GM23338 (cell line): Measurements from ENCODE around the gene PAM. TPM values are rescaled to one million over a fixed set of nuclear protein-coding genes. Genes with fewer than 3 reads are reported as not detected.

Experiments
- ATAC-seq: fragments of 200-7000 bp; cut with Tn5 transposase; 3 replicates; pipeline ENCODE4 v1.9.1; 2020
- DNase-seq: peaks from one replicate; pipeline ENCODE4 v3.0.0-alpha.2; 2015; ENCODE audit warnings: low spot score
- H2AFZ ChIP-seq: fragments of 200-600 bp; sonication (generic); 2 replicates; pipeline ENCODE4 v1.8.0; 2016; ENCODE audit warnings: antibody characterized with exemption, mild to moderate bottlenecking, moderate library complexity
- H3F3A ChIP-seq: fragments of 200-600 bp; sonication (generic); replicated peaks from 2 replicates; pipeline ENCODE4 v1.8.0; 2017; ENCODE audit warnings: antibody characterized with exemption, mixed run types, low read depth
- H3K27ac ChIP-seq: fragments of 200-600 bp; sonication (generic); 2 replicates; pipeline ENCODE4 v1.6.1; 2016; ENCODE audit warnings: low read depth
- H3K27me3 ChIP-seq: fragments of 200-600 bp; sonication (generic); 2 replicates; pipeline ENCODE4 v1.8.0; 2016; ENCODE audit warnings: mild to moderate bottlenecking, mixed run types, moderate library complexity; ENCODE audit not compliant: insufficient read depth
- H3K36me3 ChIP-seq: fragments of 200-600 bp; sonication (generic); 2 replicates; pipeline ENCODE4 v1.8.0; 2016; ENCODE audit warnings: mild to moderate bottlenecking; ENCODE audit not compliant: insufficient read depth
- H3K4me1 ChIP-seq: fragments of 200-600 bp; sonication (generic); 2 replicates; pipeline ENCODE4 v1.8.0; 2016; ENCODE audit warnings: mild to moderate bottlenecking, moderate library complexity; ENCODE audit not compliant: insufficient read depth
- H3K4me2 ChIP-seq: fragments of 200-600 bp; sonication (generic); 2 replicates; pipeline ENCODE4 v1.7.1; 2017; ENCODE audit warnings: mixed run types
- H3K4me3 ChIP-seq: fragments of 200-600 bp; sonication (generic); 2 replicates; pipeline ENCODE4 v1.6.1; 2016; ENCODE audit warnings: mixed run types
- H3K79me2 ChIP-seq: fragments of 200-600 bp; sonication (generic); replicated peaks from 2 replicates; pipeline ENCODE4 v1.8.0; 2017; ENCODE audit warnings: mild to moderate bottlenecking; ENCODE audit not compliant: insufficient read depth
- H3K9me2 ChIP-seq: fragments of 200-600 bp; sonication (generic); 2 replicates; pipeline ENCODE4 v1.8.0; 2017; ENCODE audit not compliant: insufficient read depth
- H4K20me1 ChIP-seq: fragments of 200-600 bp; sonication (generic); replicated peaks from 2 replicates; pipeline ENCODE4 v1.8.0; 2017; ENCODE audit warnings: mild to moderate bottlenecking; ENCODE audit not compliant: insufficient read depth
- H3K27ac Mint-ChIP-seq: 2 replicates; pipeline ENCODE4 v1.8.0; 2020; ENCODE audit warnings: inconsistent platforms, mild to moderate bottlenecking, moderate library complexity, mixed read lengths
- H3K27me3 Mint-ChIP-seq: 3 replicates; pipeline ENCODE4 v1.8.0; 2022; ENCODE audit warnings: low read depth, mild to moderate bottlenecking, moderate library complexity, mixed read lengths, inconsistent platforms; ENCODE audit not compliant: insufficient read depth, poor library complexity
- H3K36me3 Mint-ChIP-seq: 3 replicates; pipeline ENCODE4 v1.8.0; 2021; ENCODE audit warnings: low read depth, mild to moderate bottlenecking, inconsistent platforms, moderate library complexity, mixed read lengths
- H3K4me1 Mint-ChIP-seq: 3 replicates; pipeline ENCODE4 v1.8.0; 2020; ENCODE audit warnings: mild to moderate bottlenecking, inconsistent platforms, mixed read lengths
- H3K4me3 Mint-ChIP-seq: 3 replicates; pipeline ENCODE4 v1.8.0; 2021; ENCODE audit warnings: moderate library complexity, mild to moderate bottlenecking, inconsistent platforms, mixed read lengths
- H3K9me3 Mint-ChIP-seq: 3 replicates; pipeline ENCODE4 v1.8.0; 2020; ENCODE audit warnings: moderate library complexity, mild to moderate bottlenecking, inconsistent platforms, mixed read lengths
- CREB1 ChIP-seq: fragments of 250-450 bp; sonication (Bioruptor Pico); IDR thresholded peaks from 2 replicates; pipeline ENCODE4 v1.5.0; 2020; ENCODE audit warnings: low read depth, mild to moderate bottlenecking, moderate library complexity
- CTCF ChIP-seq, 2 experiments: fragments of 200-600 bp in 1 of 2; sonication (generic) in 1 of 2; conservative IDR thresholded peaks; 2 replicates each; pipeline versions ENCODE4 v1.5.1 to v1.6.1; 2016 to 2017; ENCODE audit warnings: antibody characterized with exemption in 2 of 2, low read depth in 2 of 2, mild to moderate bottlenecking in 2 of 2, moderate library complexity in 1 of 2
- ETS1 ChIP-seq: IDR thresholded peaks from 2 replicates; pipeline ENCODE4 v1.6.1; 2016; ENCODE audit warnings: antibody characterized with exemption
- EZH2 ChIP-seq: fragments of 200-600 bp; sonication (generic); IDR thresholded peaks from one replicate; pipeline ENCODE4 v1.8.0; 2017; ENCODE audit warnings: antibody characterized with exemption, mild to moderate bottlenecking, low read depth; ENCODE audit not compliant: unreplicated experiment
- EZH2phosphoT487 ChIP-seq: fragments of 200-600 bp; sonication (generic); IDR thresholded peaks from one replicate; pipeline ENCODE4 v1.8.1; 2018; ENCODE audit warnings: antibody characterized with exemption; ENCODE audit not compliant: unreplicated experiment
- JUNB ChIP-seq: IDR thresholded peaks from one replicate; pipeline ENCODE4 v1.6.1; 2016; ENCODE audit warnings: antibody characterized with exemption; ENCODE audit not compliant: unreplicated experiment
- NANOG ChIP-seq: IDR thresholded peaks from 2 replicates; pipeline ENCODE4 v1.6.1; 2016; ENCODE audit warnings: antibody characterized with exemption, borderline replicate concordance
- POLR2AphosphoS5 ChIP-seq: IDR thresholded peaks from 2 replicates; pipeline ENCODE4 v1.6.1; 2016; ENCODE audit warnings: antibody characterized with exemption, low read depth
- REST ChIP-seq: IDR thresholded peaks from one replicate; pipeline ENCODE4 v1.6.1; 2018; ENCODE audit warnings: antibody characterized with exemption; ENCODE audit not compliant: unreplicated experiment
- STAT1 ChIP-seq: IDR thresholded peaks from one replicate; pipeline ENCODE4 v1.6.1; 2016; ENCODE audit warnings: antibody characterized with exemption; ENCODE audit not compliant: unreplicated experiment
- ZNF114 ChIP-seq: fragments of 250-450 bp; sonication (Bioruptor Pico); IDR thresholded peaks from 2 replicates; pipeline ENCODE4 v1.5.0; 2020; ENCODE audit warnings: mild to moderate bottlenecking, moderate library complexity
- ZNF331 ChIP-seq: fragments of 250-450 bp; sonication (Bioruptor Pico); IDR thresholded peaks from 2 replicates; pipeline ENCODE4 v1.5.0; 2020; ENCODE audit warnings: low read depth, mild to moderate bottlenecking, moderate library complexity
- ZNF462 ChIP-seq: fragments of 250-450 bp; sonication (Bioruptor Pico); IDR thresholded peaks from 2 replicates; pipeline ENCODE4 v1.5.0; 2020; ENCODE audit warnings: mild to moderate bottlenecking, moderate library complexity
- polyA plus RNA-seq: library from polyadenylated mRNA; unstranded; fragments of >200 nt; fragmentation: Nextera tagmentation; extraction: Ambion mirVana; gene quantifications from 2 replicates; pipeline ENCODE4 v1.2.1, GENCODE V29; 2016
- total RNA-seq: library from RNA; depleted of rRNA; stranded (reverse); fragments of >200 nt; shearing (Covaris generic); gene quantifications from 2 replicates; pipeline ENCODE4 v1.2.3, GENCODE V29; 2014

Gene PAM
- total and polyA plus RNA-seq, 2 experiments from 2014 or later = 33.9 to 79.4 TPM

GRCh38 chr5:102965653-102966052 lies 210.5 kb downstream of the PAM start:
- H3K79me2 ChIP-seq = no peaks in the 10 kb centered on the region
- H3K4me3 ChIP-seq = no peak overlapping the region
- TF ChIP-seq ZNF114 (CRISPR knock-in tag) (no peak), ZNF331 (CRISPR knock-in tag) (no peak), REST (no peak), CREB1 (CRISPR knock-in tag) (no peak), STAT1 (no peak), NANOG (no peak), EZH2phosphoT487 (no peak), ZNF462 (CRISPR knock-in tag) (no peak), JUNB (no peak), POLR2AphosphoS5 (no peak), ETS1 (no peak), CTCF (conservative IDR thresholded peaks at IDR 0.05; ENCODE audit: low read depth in 2 of 2) (no peak), EZH2 (no peak)
- H3K9me3 Mint-ChIP-seq = no peaks in the 10 kb centered on the region
- DNase-seq (no peak), ATAC-seq (no peak)
- H3K9me2 ChIP-seq = no peaks in the 10 kb centered on the region
- H3K4me2 ChIP-seq = no peak overlapping the region
- H3K4me1 Mint-ChIP-seq = no peaks in the 10 kb centered on the region
- no peaks in the 10 kb centered on the region for H3F3A ChIP-seq
- H3K27ac Mint-ChIP-seq = no peak overlapping the region
- no peak overlapping the region for H3K27ac ChIP-seq
- no peaks in the 10 kb centered on the region for H4K20me1 ChIP-seq
- no peaks in the 10 kb centered on the region for H3K4me1 ChIP-seq
- H2AFZ ChIP-seq = no peak overlapping the region
- no peaks in the 10 kb centered on the region for H3K36me3 ChIP-seq
- no peaks in the 10 kb centered on the region for H3K27me3 Mint-ChIP-seq
- no peaks in the 10 kb centered on the region for H3K36me3 Mint-ChIP-seq
- H3K27me3 ChIP-seq = no peaks in the 10 kb centered on the region
- H3K4me3 Mint-ChIP-seq = no peak overlapping the region
